H1 (cell line): Measurements from ENCODE around the gene TDRD12. TPM values are rescaled to one million over a fixed set of nuclear protein-coding genes. Genes with fewer than 3 reads are reported as not detected.

Source experiments
- CTCF ChIA-PET: fragments of 300-600 bp; sonication (Branson Sonifier 250); formaldehyde crosslinking; loops from one replicate; lab custom pipeline; 2021; ENCODE audit not compliant: partially characterized antibody; lab: Charles Lee
- POLR2A ChIA-PET: fragments of 300-600 bp; sonication (Branson Sonifier 250); formaldehyde crosslinking; loops from one replicate; lab custom pipeline; 2021; ENCODE audit warnings: inconsistent platforms; ENCODE audit not compliant: partially characterized antibody; lab: Charles Lee
- DNase-seq, 2 experiments: peaks; one replicate each; pipeline versions ENCODE4 v3.0.0 to v3.0.0-alpha.2; 2010 to 2022; ENCODE audit warnings: low spot score in 2 of 2, low read depth in 1 of 2, mixed read lengths in 1 of 2
- FAIRE-seq: peaks from 2 replicates; lab custom pipeline; 2011; peaks lifted over from hg19 to GRCh38; lab: Jason Lieb, UNC
- H2AFZ ChIP-seq: 2 replicates; pipeline ENCODE4 v1.8.1; 2012; ENCODE audit warnings: low read length, inconsistent platforms
- H2AK5ac ChIP-seq: 2 replicates; pipeline ENCODE4 v1.6.1; 2013; ENCODE audit warnings: low read depth, low read length
- H2BK120ac ChIP-seq: replicated peaks from 2 replicates; pipeline ENCODE3; 2013; ENCODE audit warnings: low read depth, low read length, inconsistent platforms
- H2BK12ac ChIP-seq: 2 replicates; pipeline ENCODE4 v1.6.1; 2013; ENCODE audit warnings: low read depth, low read length
- H2BK15ac ChIP-seq: 2 replicates; pipeline ENCODE4 v1.6.1; 2013; ENCODE audit warnings: low read length
- H2BK20ac ChIP-seq: 2 replicates; pipeline ENCODE4 v1.6.1; 2013; ENCODE audit warnings: low read length
- H2BK5ac ChIP-seq: 2 replicates; pipeline ENCODE4 v1.6.1; 2013; ENCODE audit warnings: low read depth, low read length
- H3K14ac ChIP-seq: 2 replicates; pipeline ENCODE4 v1.6.1; 2013; ENCODE audit warnings: inconsistent platforms; ENCODE audit not compliant: insufficient read length
- H3K18ac ChIP-seq: 2 replicates; pipeline ENCODE4 v1.6.1; 2013; ENCODE audit warnings: low read length; ENCODE audit errors: extremely low read depth
- H3K23ac ChIP-seq: 2 replicates; pipeline ENCODE4 v1.6.1; 2013; ENCODE audit warnings: inconsistent platforms; ENCODE audit not compliant: insufficient read length
- H3K23me2 ChIP-seq: 2 replicates; pipeline ENCODE4 v1.6.1; 2013; ENCODE audit warnings: low read depth, low read length
- H3K27ac ChIP-seq: 2 replicates; pipeline ENCODE4 v1.6.1; 2011; ENCODE audit warnings: low read depth, low read length, inconsistent platforms
- H3K27me3 ChIP-seq, 4 experiments: replicated peaks in 1 of 4; 1 replicate in 1 of 4; 2 replicates in 3 of 4; pipeline versions ENCODE4 v1.6.1 to v1.8.1; 2011 to 2013; ENCODE audit warnings: low read length in 3 of 4, mild to moderate bottlenecking in 3 of 4, inconsistent platforms in 2 of 4, mixed read lengths in 2 of 4, moderate library complexity in 1 of 4; ENCODE audit not compliant: control insufficient read depth in 3 of 4, insufficient read depth in 3 of 4; ENCODE audit errors: extremely low read depth in 1 of 4
- H3K36me3 ChIP-seq, 4 experiments: 2 replicates each; pipeline versions ENCODE4 v1.6.1 to v1.8.1; 2011 to 2013; ENCODE audit warnings: mild to moderate bottlenecking in 4 of 4, low read length in 3 of 4, moderate library complexity in 2 of 4, control low read depth in 1 of 4, inconsistent platforms in 1 of 4; ENCODE audit not compliant: insufficient read depth in 4 of 4, control insufficient read depth in 2 of 4
- H3K4ac ChIP-seq: replicated peaks from 2 replicates; pipeline ENCODE3; 2013; ENCODE audit warnings: low read length, low read depth, mixed read lengths, inconsistent platforms; ENCODE audit not compliant: insufficient read length
- H3K4me1 ChIP-seq, 4 experiments: replicated peaks in 1 of 4; 1 replicate in 1 of 4; 2 replicates in 3 of 4; pipeline versions ENCODE4 v1.6.1 to v1.8.1; 2011 to 2013; ENCODE audit warnings: low read length in 3 of 4, inconsistent platforms in 2 of 4, mixed read lengths in 1 of 4; ENCODE audit not compliant: insufficient read depth in 4 of 4, control insufficient read depth in 3 of 4
- H3K4me2 ChIP-seq, 2 experiments: 2 replicates each; pipeline versions ENCODE4 v1.6.1 to v1.8.1; 2011 to 2013; ENCODE audit warnings: low read depth in 2 of 2, low read length in 2 of 2, control low read depth in 1 of 2, inconsistent platforms in 1 of 2, mild to moderate bottlenecking in 1 of 2; ENCODE audit not compliant: insufficient read depth in 1 of 2
- H3K4me3 ChIP-seq, 4 experiments: fragments of 200-600, 300-600 bp in 1 of 4; sonication (generic), shearing (Covaris generic), sonication (Bioruptor Twin) in 1 of 4; 2 replicates each; pipeline versions ENCODE4 v1.5.1 to v1.8.1; 2011 to 2016; ENCODE audit warnings: low read length in 4 of 4, low read depth in 3 of 4, control low read depth in 2 of 4, inconsistent platforms in 2 of 4, mild to moderate bottlenecking in 2 of 4, mixed read lengths in 1 of 4, moderate library complexity in 1 of 4; ENCODE audit not compliant: insufficient read depth in 2 of 4; ENCODE audit errors: extremely low read depth in 1 of 4
- H3K56ac ChIP-seq: replicated peaks from 2 replicates; pipeline ENCODE3; 2013; ENCODE audit warnings: low read depth, mild to moderate bottlenecking, mixed read lengths, low read length, inconsistent platforms; ENCODE audit not compliant: insufficient read length
- H3K79me1 ChIP-seq: 2 replicates; pipeline ENCODE4 v1.6.1; 2013; ENCODE audit warnings: low read depth, low read length, control low read depth
- H3K79me2 ChIP-seq, 2 experiments: 2 replicates each; pipeline versions ENCODE4 v1.6.1 to v1.8.1; 2012 to 2013; ENCODE audit warnings: low read length in 2 of 2, mild to moderate bottlenecking in 2 of 2, inconsistent platforms in 1 of 2; ENCODE audit not compliant: insufficient read depth in 2 of 2, control insufficient read depth in 1 of 2
- H3K9ac ChIP-seq, 4 experiments: replicated peaks in 1 of 4; 1 replicate in 1 of 4; 2 replicates in 3 of 4; pipeline versions ENCODE4 v1.6.1 to v1.8.1; 2011 to 2013; ENCODE audit warnings: low read depth in 3 of 4, low read length in 3 of 4, control low read depth in 2 of 4, mild to moderate bottlenecking in 2 of 4, moderate library complexity in 2 of 4, inconsistent platforms in 1 of 4; ENCODE audit errors: extremely low read depth in 1 of 4
- H3K9me3 ChIP-seq, 2 experiments: 2 replicates each; pipeline versions ENCODE4 v1.6.1 to v1.8.1; 2012 to 2013; ENCODE audit warnings: mild to moderate bottlenecking in 2 of 2, moderate library complexity in 2 of 2, control low read depth in 1 of 2, inconsistent platforms in 1 of 2, low read depth in 1 of 2, low read length in 1 of 2, mixed read lengths in 1 of 2; ENCODE audit not compliant: insufficient read depth in 2 of 2
- H4K20me1 ChIP-seq, 2 experiments: replicated peaks in 1 of 2; 2 replicates each; pipeline versions ENCODE3 to v1.8.1; 2011 to 2013; ENCODE audit warnings: inconsistent platforms in 2 of 2, low read length in 2 of 2, mild to moderate bottlenecking in 1 of 2; ENCODE audit not compliant: insufficient read depth in 2 of 2, control insufficient read depth in 1 of 2
- H4K5ac ChIP-seq: 2 replicates; pipeline ENCODE4 v1.6.1; 2013; ENCODE audit warnings: low read length, low read depth, mixed read lengths, inconsistent platforms; ENCODE audit not compliant: insufficient read length
- H4K8ac ChIP-seq: 2 replicates; pipeline ENCODE4 v1.8.0; 2013; ENCODE audit warnings: mild to moderate bottlenecking, moderate library complexity, low read length, inconsistent platforms; ENCODE audit not compliant: insufficient read depth; ENCODE audit errors: extremely low read depth
- H4K91ac ChIP-seq: replicated peaks from 2 replicates; pipeline ENCODE3; 2013; ENCODE audit warnings: low read length, mixed read lengths, inconsistent platforms; ENCODE audit not compliant: insufficient read length
- POU5F1 ChIP-seq: IDR thresholded peaks from 2 replicates; pipeline ENCODE4 v1.6.1; 2011; ENCODE audit warnings: low read depth, mild to moderate bottlenecking, low read length, moderate library complexity
- WGBS, 2 experiments: shearing (Covaris generic) in 1 of 2; methylation state at CpG; one replicate each; pipeline versions ENCODE4 v1.1.6 to v1.1.7; 2013 to 2015; ENCODE audit warnings: low lambda C conversion rate in 2 of 2, mixed read lengths in 2 of 2, inconsistent platforms in 1 of 2, low coverage in 1 of 2, missing lambda C conversion rate in 1 of 2; ENCODE audit not compliant: insufficient replicate concordance in 2 of 2, insufficient coverage in 1 of 2, insufficient read length in 1 of 2; ENCODE audit errors: extremely low coverage in 1 of 2, missing lambda C conversion rate in 1 of 2; 5-methylcytosine and 5-hydroxymethylcytosine counted together
- polyA plus RNA-seq, 7 experiments: library from polyadenylated mRNA; depleted of rRNA in 3 of 7; stranded (reverse) in 5 of 7; unstranded in 2 of 7; fragments of >200 nt in 5 of 7; fragments of 200-250 nt in 2 of 7; gene quantifications; 1 replicate in 5 of 7; 2 replicates in 1 of 7; 4 replicates in 1 of 7; pipeline versions ENCODE4 v1.2.1 to v1.2.3, GENCODE V29; 2011 to 2013; ENCODE audit warnings: missing spikeins in 2 of 7, mixed read lengths in 2 of 7
- total RNA-seq: library from RNA; stranded (reverse); fragmentation: NEBNext Ultra II Directional; extraction: Animal tissue kit (Norgen Biotek cat#: 25700); gene quantifications from 2 replicates; pipeline ENCODE4 v1.2.1, GENCODE V29; 2021

The TDRD12 gene
- total and polyA plus RNA-seq, 2 of the 8 experiments (the other 6 are each of a cell fraction or from before 2014, with no cell fraction given) = 0.39 to 0.88 TPM

GRCh38 chr19:32830231-32831014 is 110.9 kb downstream of the TDRD12 start:
- CTCF ChIA-PET = interaction anchor here (0.6 to 1.4 kb wide), 3 partner anchors 10 to 140 kb away, joined by 3 to 4 read pairs (median 4); no protein-coding TSS in a partner anchor
- no peak for DNase-seq

More at GRCh38 chr19:32830231-32831014, 110.9 kb downstream of the TDRD12 start:
- no peak for FAIRE-seq
- no peak overlapping the region for H3K4me3 ChIP-seq
- H3K4ac ChIP-seq = peak overlapping the region; percentile 59
- H2BK15ac ChIP-seq = no peak overlapping the region
- H3K56ac ChIP-seq = no peak overlapping the region
- no peak overlapping the region for H3K27ac ChIP-seq
- H4K8ac ChIP-seq = no peak overlapping the region
- POLR2A ChIA-PET = no interaction called here
- no peak overlapping the region for H2BK12ac ChIP-seq
- H3K79me2 ChIP-seq = no peaks in the 10 kb centered on the region
- H2AK5ac ChIP-seq = no peak overlapping the region
- H3K14ac ChIP-seq = no peak overlapping the region
- H2BK120ac ChIP-seq = no peak overlapping the region
- no peaks in the 10 kb centered on the region for H3K36me3 ChIP-seq
- no peaks in the 10 kb centered on the region for H3K9me3 ChIP-seq
- H3K23ac ChIP-seq = no peak overlapping the region
- H2BK5ac ChIP-seq = no peak overlapping the region
- no peaks in the 10 kb centered on the region for H3K79me1 ChIP-seq
- WGBS, 2 experiments = 87% methylated on average over 8 of the region's 8 CpGs; no CpG with 5 or more reads in 1 of the 2 experiments
- no peaks in the 10 kb centered on the region for H3K23me2 ChIP-seq
- H3K18ac ChIP-seq = no peak overlapping the region
- no peak overlapping the region for H4K5ac ChIP-seq
- H4K91ac ChIP-seq = no peak overlapping the region
- no peaks in the 10 kb centered on the region for H3K27me3 ChIP-seq
- TF ChIP-seq POU5F1 = no peak
- no peaks in the 10 kb centered on the region for H4K20me1 ChIP-seq
- H3K4me1 ChIP-seq = peaks cover 0 to 9% (median 4%) of the 10 kb centered on the region in 4 experiments; a peak in 5 of 7 replicates
- no peak overlapping the region for H3K4me2 ChIP-seq
- H3K9ac ChIP-seq = no peak overlapping the region
- H2BK20ac ChIP-seq = no peak overlapping the region
- H2AFZ ChIP-seq = no peak overlapping the region
